B cell (primary cell): ENCODE results near the gene ZFP90.

Source experiments
- CTCF ChIP-seq: fragments of 200-600 bp; IDR thresholded peaks from one replicate; pipeline ENCODE4 v1.8.0; 2022; ENCODE audit warnings: antibody characterized with exemption, mild to moderate bottlenecking
- EZH2 ChIP-seq: IDR thresholded peaks from 2 replicates; pipeline ENCODE4 v1.6.1; 2012; ENCODE audit warnings: borderline replicate concordance, low read depth, mild to moderate bottlenecking, moderate library complexity, low read length; ENCODE audit not compliant: insufficient read depth, poor library complexity, severe bottlenecking

DNA sequence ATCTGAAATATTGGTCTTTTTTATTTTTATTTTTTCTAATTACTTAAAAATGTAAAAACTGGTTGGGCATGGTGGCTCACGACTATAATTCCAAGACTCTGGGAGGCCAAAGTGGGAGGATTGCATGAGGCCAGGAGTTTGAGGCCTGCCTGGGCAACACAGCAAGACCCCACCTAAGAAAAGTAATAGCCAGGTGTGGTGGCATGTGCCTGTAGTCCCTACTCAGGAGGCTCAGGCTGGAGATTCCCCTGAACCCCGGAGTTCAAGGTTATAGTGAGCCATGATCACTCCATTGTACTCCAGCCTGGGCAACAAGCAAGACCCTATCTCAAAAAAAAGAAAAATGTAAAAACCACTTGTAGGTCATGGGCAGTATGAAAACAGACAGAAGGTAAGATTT lies 69.2 kb downstream of the ZFP90 start:
- TF ChIP-seq CTCF (no peak), EZH2 (no peak)
